IPS-NIHi11 (cell line): ENCODE measurements around the gene DLX4.
A peak's percentile ranks its signal among the peaks of the same experiment; 100 is the strongest.

Source experiments
- DNase-seq: peaks from one replicate; pipeline ENCODE4 v3.0.0; 2012; ENCODE audit warnings: mixed read lengths, low spot score

The DLX4 gene

DNA sequence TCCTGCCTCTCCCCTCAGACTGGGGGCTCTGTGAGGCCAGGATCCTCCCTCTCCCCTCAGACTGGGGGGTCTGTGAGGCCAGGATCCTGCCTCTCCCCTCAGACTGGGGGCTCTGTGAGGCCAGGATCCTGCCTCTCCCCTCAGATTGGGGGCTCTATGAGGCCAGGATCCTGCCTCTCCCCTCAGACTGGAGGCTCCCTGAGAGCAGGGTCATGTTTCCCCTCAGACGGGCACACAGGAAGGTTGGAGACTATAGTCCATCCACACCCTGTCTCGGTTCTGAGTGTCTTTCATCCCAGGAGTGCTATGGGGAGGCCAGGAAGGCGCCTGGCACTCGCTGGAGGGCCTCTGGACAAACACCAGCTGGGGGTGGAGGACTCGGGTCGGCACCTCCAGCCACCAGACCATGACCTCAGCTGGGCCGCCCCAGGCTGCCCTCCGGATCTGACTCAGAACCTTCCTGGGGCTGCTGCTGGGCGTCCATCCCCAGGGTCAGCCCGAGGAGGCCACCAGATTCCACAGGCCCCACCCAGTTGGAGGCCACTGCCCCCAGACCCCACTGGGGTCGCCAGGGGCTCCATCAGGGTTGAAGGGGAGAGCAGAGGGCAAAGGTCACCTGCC lies 21.9 kb upstream of the DLX4 start:
- no peak for DNase-seq

GRCh38 chr17:49949634-49950033 lies 19.4 kb upstream of the DLX4 start:
- no peak for DNase-seq

GRCh38 chr17:49951362-49952082 lies 17.5 kb upstream of the DLX4 start:
- no peak for DNase-seq

GRCh38 chr17:49952209-49952911 lies 16.6 kb upstream of the DLX4 start:
- DNase-seq: peak; percentile 92

GRCh38 chr17:49952912-49953497 lies 16.0 kb upstream of the DLX4 start:
- DNase-seq: no peak

DNA sequence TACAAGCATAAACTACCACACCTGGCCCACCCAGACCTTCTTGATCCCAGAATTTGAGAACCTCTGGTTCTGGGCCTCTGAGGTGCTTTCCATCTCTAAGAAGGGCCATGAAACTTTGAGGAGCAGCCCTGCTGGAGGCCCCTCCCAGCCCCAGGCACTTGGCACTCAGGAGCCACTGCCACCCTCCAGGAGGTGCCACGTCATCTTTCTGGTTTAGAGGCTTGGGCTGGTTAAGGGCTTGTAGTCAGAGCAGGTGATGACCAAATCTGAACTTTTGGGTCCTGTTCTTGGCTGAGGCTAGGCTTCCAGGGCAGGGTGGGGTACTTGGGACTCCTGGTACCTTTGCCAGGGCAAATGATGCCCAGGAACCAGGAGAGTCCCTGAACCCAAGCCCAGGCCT lies 13.8 kb upstream of the DLX4 start:
- DNase-seq: no peak

- no peak for DNase-seq
Observed at GRCh38 chr17:49956780-49957179, 12.2 kb upstream of the DLX4 start.

DNA sequence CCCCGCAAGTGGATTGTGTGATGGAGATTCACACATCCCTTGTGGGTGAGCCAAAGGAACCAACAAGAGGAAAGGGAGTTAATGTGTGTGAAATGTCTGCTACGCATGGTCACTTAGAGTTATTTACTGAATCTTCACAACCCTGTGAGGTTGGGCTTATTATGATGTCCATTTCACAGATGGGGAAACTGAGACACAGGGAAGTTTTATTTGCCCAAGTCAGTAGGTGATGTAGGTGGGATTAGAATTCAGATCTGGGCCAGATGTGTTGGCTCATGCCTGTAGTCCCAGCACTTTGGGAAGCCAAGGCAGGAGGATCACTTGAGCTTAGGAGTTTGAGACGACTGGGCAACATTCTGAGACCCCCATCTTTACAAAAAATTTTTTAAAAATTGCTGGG lies 11.6 kb upstream of the DLX4 start:
- no peak for DNase-seq

DNA sequence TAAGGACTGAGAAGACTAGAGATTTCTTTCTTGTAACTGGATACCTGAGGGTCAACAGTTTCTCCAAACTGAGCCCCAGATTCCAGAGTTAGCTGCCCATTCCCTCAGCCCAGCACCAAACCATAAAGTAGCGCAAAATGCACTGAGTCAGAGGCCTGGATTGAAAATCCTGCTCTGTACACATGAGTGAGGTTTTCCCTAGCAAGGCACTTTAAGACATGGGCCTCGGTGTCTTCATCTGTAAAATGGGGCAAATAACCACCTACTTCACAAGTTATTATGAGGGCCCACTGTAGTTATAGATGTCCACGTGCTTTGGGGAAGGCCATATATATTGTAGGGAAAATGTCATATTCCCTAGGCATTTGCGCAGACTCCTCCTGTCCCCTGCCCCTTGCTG lies 10.3 kb upstream of the DLX4 start:
- no peak for DNase-seq

GRCh38 chr17:49959183-49959935 lies 9.6 kb upstream of the DLX4 start:
- DNase-seq: no peak

GRCh38 chr17:49962599-49963308 lies 6.2 kb upstream of the DLX4 start:
- DNase-seq: no peak

DNA sequence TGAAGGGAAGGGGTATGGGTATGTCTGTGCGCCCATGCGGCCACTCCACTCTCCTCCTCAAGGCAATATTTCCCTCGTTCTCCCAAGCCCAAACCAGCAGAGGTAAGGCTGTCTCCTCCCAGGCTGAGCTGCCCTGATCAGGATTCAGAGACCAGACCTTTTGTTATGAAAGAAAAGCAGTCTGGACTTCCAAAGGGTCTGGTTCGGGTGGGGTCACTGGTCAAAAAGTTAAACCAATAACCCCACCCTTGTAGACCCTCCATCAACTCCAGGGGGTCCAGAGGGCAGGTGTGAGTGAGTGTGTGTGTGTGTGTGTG lies 5.7 kb upstream of the DLX4 start:
- no peak for DNase-seq

DNA sequence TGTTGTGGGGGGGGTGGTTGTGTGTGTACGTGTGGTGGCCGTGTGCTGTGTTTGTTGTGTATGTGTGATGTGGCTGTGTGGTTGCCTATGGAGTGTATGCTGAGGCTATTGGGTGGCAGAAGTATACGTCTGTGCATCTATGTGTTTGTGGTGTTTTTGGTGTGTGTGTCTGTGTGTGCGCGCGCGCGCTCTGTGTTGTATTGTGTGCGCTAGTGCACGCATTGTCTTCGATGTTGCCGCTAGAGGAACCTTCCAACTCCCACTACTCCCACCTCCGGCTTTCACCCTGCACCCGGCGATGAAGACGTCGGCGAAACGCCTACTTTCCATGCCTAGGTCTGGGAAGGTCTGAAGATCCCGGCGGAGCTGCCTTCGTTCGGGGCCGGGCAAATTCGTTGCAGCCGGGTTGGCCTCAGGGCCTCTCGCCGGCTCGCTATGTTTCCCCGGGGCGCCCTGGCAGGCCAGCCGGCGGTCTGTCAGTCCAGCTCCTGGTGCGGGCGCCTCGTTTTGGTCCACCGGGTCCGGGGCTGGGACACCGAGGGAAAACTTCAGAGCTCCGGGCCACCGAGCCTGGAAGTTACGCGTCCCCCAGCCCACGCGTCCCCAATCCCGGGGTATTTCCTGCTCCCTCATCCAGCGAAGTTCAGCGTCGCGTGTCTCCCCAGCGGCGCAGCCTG lies 5.2 kb upstream of the DLX4 start:
- DNase-seq: no peak

- no peak for DNase-seq
Observed at GRCh38 chr17:49964303-49964768, 4.7 kb upstream of the DLX4 start.

GRCh38 chr17:49964769-49965523 lies 4.0 kb upstream of the DLX4 start:
- no peak for DNase-seq

DNA sequence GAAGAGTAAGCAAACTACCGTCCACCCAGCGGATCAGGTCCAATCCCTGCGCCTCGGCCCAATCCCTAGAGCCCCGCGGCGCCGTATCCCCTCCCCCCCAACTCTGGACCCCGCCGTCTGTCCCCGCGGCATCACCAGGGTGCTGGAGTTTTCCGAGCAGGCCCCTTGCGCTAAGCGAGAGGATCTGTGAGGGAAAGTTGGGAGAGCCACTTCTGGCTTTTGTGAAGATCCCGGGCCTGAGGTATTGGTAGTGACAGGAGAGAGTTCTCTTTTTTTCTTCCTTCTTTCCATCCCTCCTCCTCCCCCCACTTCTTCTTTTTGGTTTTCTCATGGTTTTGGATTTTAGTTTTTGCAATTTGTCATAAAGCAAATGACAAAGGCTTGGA lies 3.5 kb upstream of the DLX4 start:
- no peak for DNase-seq

DNA sequence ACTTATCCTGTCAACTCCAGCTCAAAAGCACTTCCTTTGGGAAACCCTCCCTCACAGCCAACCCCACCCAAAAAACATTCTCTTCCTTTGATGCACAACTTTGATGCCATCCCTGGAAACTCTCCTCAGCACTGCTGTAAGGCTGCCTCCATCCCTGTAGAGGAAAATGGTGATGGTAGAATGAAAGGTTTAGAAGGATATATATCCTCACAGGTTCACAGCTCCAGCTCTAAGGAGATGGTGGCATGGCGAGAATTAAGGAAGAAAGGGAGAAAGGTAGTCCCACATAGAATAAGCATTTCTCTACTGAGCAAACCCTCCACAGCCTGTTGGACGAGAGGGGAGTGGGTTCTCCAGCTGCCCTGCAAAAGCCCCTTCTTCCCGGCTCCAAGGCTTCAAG lies 2.2 kb upstream of the DLX4 start:
- no peak for DNase-seq

GRCh38 chr17:49967205-49967604 lies 1.8 kb upstream of the DLX4 start:
- DNase-seq: no peak

GRCh38 chr17:49967621-49968404 lies 1.2 kb upstream of the DLX4 start:
- DNase-seq: no peak
